Skin epidermis (tissue), 12 donors: Measurements from ENCODE around the gene MED1.

Source experiments
- H3K27ac ChIP-seq, 21 experiments: fragments of 200-600 bp; sonication (generic) in 11 of 21; one replicate each; pipeline ENCODE4 v1.5.0; 2020; ENCODE audit warnings: mild to moderate bottlenecking in 3 of 21, inconsistent platforms in 2 of 21, moderate library complexity in 2 of 21
- H3K4me3 ChIP-seq, 7 experiments: fragments of 200-600 bp; sonication (generic) in 2 of 7; one replicate each; pipeline ENCODE4 v1.5.0; 2020; ENCODE audit warnings: inconsistent platforms in 2 of 7, mild to moderate bottlenecking in 2 of 7, moderate library complexity in 1 of 7

The MED1 gene

DNA sequence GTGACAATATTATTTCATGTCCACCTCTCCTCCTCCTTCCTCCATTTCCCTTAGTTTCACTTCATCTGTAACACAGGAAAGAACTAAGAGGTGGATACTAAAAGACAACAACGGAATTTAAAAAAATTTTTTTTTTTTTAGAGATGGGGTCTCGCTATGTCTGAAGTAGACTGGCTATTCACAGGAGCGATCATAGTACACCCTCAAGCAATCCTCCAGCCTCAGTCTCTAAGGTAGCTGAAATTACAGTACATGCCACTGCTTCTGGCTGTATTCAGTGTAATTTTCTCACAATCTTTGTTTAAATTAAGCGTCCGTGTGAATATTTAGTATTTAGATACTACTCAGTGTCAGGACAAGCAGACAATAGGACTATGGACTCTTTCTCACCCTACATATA lies 85.2 kb downstream of the MED1 start:
- H3K4me3 ChIP-seq = no peak overlapping the region
- H3K27ac ChIP-seq = peak overlapping the region in 8 of 21 experiments; percentile 17 to 60 (median 29)

DNA sequence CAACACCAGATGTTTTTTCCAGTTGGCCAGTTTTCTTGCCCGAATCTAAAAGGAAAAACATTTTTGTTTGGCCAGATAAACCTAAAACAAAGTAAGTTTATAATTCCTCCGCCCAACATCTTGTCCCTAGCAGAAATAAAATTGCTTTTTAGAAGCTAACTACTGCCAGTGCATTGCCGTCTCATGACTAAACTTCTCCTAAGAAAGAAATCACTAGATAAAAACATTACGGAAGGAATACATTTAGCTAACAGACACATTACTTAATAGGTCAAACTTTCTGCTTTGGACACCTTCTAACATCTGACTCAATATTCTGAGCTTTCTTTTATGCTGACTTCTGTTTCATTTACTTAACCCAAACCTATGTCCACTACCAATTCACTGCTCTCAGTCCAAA lies 85.8 kb downstream of the MED1 start:
- Histone ChIP-seq H3K4me3 (no peak overlapping the region), H3K27ac (peak overlapping the region in 8 of 21 experiments; percentile 1 to 60 (median 42))

- H3K27ac ChIP-seq = peak overlapping the region in 9 of 21 experiments; percentile 1 to 58 (median 26)
- no peak overlapping the region for H3K4me3 ChIP-seq
Observed at GRCh38 chr17:39364236-39365025, 86.6 kb downstream of the MED1 start.

GRCh38 chr17:39361064-39361463 lies 90.0 kb downstream of the MED1 start:
- no peak overlapping the region for H3K4me3 ChIP-seq
- no peak overlapping the region for H3K27ac ChIP-seq

DNA sequence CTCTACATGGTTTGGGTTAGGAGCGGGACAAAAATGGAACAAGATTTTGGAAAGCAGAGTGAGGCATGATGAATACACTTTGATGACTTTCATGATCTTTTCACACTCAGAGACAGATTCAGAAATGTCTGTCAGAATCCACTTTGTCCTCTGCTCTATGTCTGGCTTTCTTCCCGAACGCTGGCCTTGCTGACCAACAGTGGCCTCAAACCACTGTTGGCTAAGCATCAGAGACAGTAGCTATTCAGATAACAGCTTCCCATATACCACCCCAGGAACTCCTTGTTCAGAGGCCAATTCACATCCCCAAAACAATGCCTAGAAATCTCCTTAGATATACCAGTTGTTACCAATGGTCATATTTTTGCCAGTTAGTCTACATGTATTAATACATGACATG lies 90.5 kb downstream of the MED1 start:
- Histone ChIP-seq H3K27ac (no peak overlapping the region), H3K4me3 (no peak overlapping the region)

DNA sequence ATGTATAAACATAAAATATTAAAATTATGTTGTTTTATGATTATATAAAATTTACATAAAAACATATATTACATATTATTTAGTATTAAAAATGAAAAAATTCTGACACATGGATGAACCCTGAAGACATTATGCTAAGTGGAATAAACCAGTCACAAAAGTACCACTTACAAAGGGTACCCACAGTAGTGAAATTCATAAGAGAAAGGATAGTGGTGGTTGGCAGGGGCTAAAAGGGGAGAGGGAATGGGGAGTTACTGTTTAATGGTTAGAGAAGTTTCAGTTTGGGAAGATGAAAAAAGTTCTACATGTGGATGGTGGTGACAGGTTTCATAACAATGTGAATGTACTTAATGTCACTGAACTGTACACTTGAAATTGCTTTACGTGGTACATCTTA lies 91.1 kb downstream of the MED1 start:
- Histone ChIP-seq H3K4me3 (no peak overlapping the region), H3K27ac (no peak overlapping the region)

- H3K27ac ChIP-seq = no peak overlapping the region
- no peak overlapping the region for H3K4me3 ChIP-seq
Observed at GRCh38 chr17:39357986-39358385, 93.1 kb downstream of the MED1 start.

DNA sequence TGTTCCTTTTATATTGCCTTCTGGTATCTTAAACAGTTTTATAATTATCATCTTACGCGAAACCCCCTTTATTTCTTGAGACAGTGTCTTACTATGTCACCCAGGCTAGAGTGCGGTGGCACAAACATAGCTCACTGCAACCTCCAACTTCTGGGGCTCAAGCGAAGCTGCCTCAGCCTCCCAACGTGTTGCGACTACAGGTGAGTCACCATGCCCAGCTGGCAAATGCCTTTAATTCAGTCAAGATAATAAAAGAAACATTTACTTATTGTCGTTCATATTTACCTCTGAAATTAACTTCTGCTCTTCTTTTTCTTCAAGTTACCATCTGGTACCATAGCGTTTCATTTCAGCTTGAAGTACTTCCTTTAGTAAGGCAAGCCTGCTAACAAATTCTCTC lies 93.6 kb downstream of the MED1 start:
- H3K27ac ChIP-seq = no peak overlapping the region
- H3K4me3 ChIP-seq = no peak overlapping the region
